Smooth muscle cell (in vitro differentiated cells): ENCODE measurements around the gene SMAD2. TPM values are rescaled to one million over a fixed set of nuclear protein-coding genes. Genes with fewer than 3 reads are reported as not detected.

ENCODE experiments used
- DNase-seq: peaks from one replicate; lab custom pipeline; 2025; ENCODE audit not compliant: unreplicated experiment; lab: John Stamatoyannopoulos, UW
- H2AFZ ChIP-seq: fragments of 200-600 bp; sonication (generic); 2 replicates; pipeline ENCODE4 v1.6.0; 2016; ENCODE audit warnings: antibody characterized with exemption, low read depth, mild to moderate bottlenecking
- H3F3A ChIP-seq: fragments of 200-600 bp; sonication (generic); 2 replicates; pipeline ENCODE4 v1.6.0; 2017; ENCODE audit warnings: antibody characterized with exemption, low read depth
- H3K27ac ChIP-seq: fragments of 200-600 bp; sonication (generic); 2 replicates; pipeline ENCODE4 v1.5.1; 2016; ENCODE audit warnings: low read depth, mild to moderate bottlenecking
- H3K27me3 ChIP-seq: fragments of 200-600 bp; sonication (generic); 2 replicates; pipeline ENCODE4 v1.6.1; 2016; ENCODE audit warnings: low read depth, mild to moderate bottlenecking
- H3K36me3 ChIP-seq: fragments of 200-600 bp; sonication (generic); 2 replicates; pipeline ENCODE4 v1.5.1; 2016; ENCODE audit warnings: low read depth
- H3K4me1 ChIP-seq: fragments of 200-600 bp; sonication (generic); 2 replicates; pipeline ENCODE4 v1.5.1; 2016; ENCODE audit warnings: low read depth
- H3K4me2 ChIP-seq: fragments of 200-600 bp; sonication (generic); 2 replicates; pipeline ENCODE4 v1.6.0; 2016; ENCODE audit warnings: mild to moderate bottlenecking
- H3K4me3 ChIP-seq: fragments of 200-600 bp; sonication (generic); 2 replicates; pipeline ENCODE4 v1.5.1; 2016; ENCODE audit warnings: mild to moderate bottlenecking
- H3K79me2 ChIP-seq: fragments of 200-600 bp; sonication (generic); 2 replicates; pipeline ENCODE4 v1.6.0; 2016; ENCODE audit warnings: low read depth, mild to moderate bottlenecking
- H3K9ac ChIP-seq: fragments of 200-600 bp; sonication (generic); 2 replicates; pipeline ENCODE4 v1.6.0; 2016; ENCODE audit warnings: low read depth
- H3K9me3 ChIP-seq: fragments of 200-600 bp; sonication (generic); replicated peaks from 2 replicates; pipeline ENCODE4 v1.5.1; 2016; ENCODE audit warnings: low read depth
- H4K20me1 ChIP-seq: fragments of 200-600 bp; sonication (generic); 2 replicates; pipeline ENCODE4 v1.6.0; 2016; ENCODE audit warnings: low read depth
- WGBS: methylation state at CpG from one replicate; pipeline ENCODE4 v1.1.7; 2016; ENCODE audit warnings: low lambda C conversion rate; 5-methylcytosine and 5-hydroxymethylcytosine counted together
- polyA plus RNA-seq: library from polyadenylated mRNA; unstranded; fragments of >200 nt; fragmentation: Nextera tagmentation; extraction: Ambion mirVana; gene quantifications from 2 replicates; pipeline ENCODE4 v1.2.1, GENCODE V29; 2016
- total RNA-seq: library from RNA; depleted of rRNA; stranded (reverse); fragments of >200 nt; gene quantifications from 2 replicates; pipeline ENCODE4 v1.2.3, GENCODE V29; 2014
- TF ChIP-seq, protein P1 (sequence below): fragments of 200-600 bp; sonication (generic); IDR thresholded peaks from 2 replicates; pipeline ENCODE4 v1.5.1; 2017; ENCODE audit warnings: borderline replicate concordance, mild to moderate bottlenecking, antibody characterized with exemption; ENCODE audit not compliant: insufficient read depth, poor library complexity, severe bottlenecking

SMAD2 gene
- total and polyA plus RNA-seq, 2 experiments from 2014 or later = 63.8 to 120 TPM

DNA sequence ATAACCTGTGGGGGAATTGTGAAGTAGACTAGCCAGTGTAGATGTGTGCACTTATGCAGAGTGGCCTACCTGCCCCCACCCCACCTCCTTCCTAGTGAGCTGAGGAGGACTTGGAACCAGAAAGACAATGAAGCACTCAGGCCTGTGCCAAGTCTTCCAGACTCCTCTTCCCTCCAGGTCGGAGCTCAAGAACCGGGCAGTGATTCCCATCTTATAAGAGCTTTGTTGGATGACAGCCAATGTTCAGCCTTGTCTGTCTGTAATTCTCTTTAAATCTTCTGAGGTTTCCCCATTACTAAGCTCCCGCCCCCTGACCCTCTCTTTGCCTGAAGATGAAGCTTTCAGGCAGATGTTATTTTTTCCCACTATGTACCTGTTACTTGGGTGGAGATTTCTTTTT, 121.0 kb downstream of the SMAD2 start:
- no peaks in the 10 kb centered on the region for H3K36me3 ChIP-seq
- TF ChIP-seq, protein P1, sequence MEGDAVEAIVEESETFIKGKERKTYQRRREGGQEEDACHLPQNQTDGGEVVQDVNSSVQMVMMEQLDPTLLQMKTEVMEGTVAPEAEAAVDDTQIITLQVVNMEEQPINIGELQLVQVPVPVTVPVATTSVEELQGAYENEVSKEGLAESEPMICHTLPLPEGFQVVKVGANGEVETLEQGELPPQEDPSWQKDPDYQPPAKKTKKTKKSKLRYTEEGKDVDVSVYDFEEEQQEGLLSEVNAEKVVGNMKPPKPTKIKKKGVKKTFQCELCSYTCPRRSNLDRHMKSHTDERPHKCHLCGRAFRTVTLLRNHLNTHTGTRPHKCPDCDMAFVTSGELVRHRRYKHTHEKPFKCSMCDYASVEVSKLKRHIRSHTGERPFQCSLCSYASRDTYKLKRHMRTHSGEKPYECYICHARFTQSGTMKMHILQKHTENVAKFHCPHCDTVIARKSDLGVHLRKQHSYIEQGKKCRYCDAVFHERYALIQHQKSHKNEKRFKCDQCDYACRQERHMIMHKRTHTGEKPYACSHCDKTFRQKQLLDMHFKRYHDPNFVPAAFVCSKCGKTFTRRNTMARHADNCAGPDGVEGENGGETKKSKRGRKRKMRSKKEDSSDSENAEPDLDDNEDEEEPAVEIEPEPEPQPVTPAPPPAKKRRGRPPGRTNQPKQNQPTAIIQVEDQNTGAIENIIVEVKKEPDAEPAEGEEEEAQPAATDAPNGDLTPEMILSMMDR = no peak
- H3K4me3 ChIP-seq = no peak overlapping the region
- H3K79me2 ChIP-seq = no peaks in the 10 kb centered on the region
- no peak overlapping the region for H3K27ac ChIP-seq
- no peaks in the 10 kb centered on the region for H4K20me1 ChIP-seq
- no peaks in the 10 kb centered on the region for H3K27me3 ChIP-seq
- H3F3A ChIP-seq = no peaks in the 10 kb centered on the region
- no peaks in the 10 kb centered on the region for H3K4me1 ChIP-seq
- H3K9ac ChIP-seq = no peak overlapping the region
- no peak overlapping the region for H3K4me2 ChIP-seq
- 96% methylated on average over 3 of the region's 3 CpGs for WGBS
- DNase-seq = no peak
- no peak overlapping the region for H2AFZ ChIP-seq
- H3K9me3 ChIP-seq = no peaks in the 10 kb centered on the region

- Histone ChIP-seq H3F3A (no peaks in the 10 kb centered on the region), H3K9ac (no peak overlapping the region), H3K9me3 (no peaks in the 10 kb centered on the region), H2AFZ (no peak overlapping the region), H3K4me3 (no peak overlapping the region), H3K27ac (no peak overlapping the region), H3K4me1 (no peaks in the 10 kb centered on the region), H3K79me2 (no peaks in the 10 kb centered on the region), H3K36me3 (no peaks in the 10 kb centered on the region), H3K4me2 (no peak overlapping the region), H3K27me3 (no peaks in the 10 kb centered on the region), H4K20me1 (no peaks in the 10 kb centered on the region)
- TF ChIP-seq, protein P1 = no peak
- 95% methylated on average over 6 of the region's 6 CpGs for WGBS
- no peak for DNase-seq
Observed at GRCh38 chr18:47802802-47803201, 127.7 kb downstream of the SMAD2 start.

DNA sequence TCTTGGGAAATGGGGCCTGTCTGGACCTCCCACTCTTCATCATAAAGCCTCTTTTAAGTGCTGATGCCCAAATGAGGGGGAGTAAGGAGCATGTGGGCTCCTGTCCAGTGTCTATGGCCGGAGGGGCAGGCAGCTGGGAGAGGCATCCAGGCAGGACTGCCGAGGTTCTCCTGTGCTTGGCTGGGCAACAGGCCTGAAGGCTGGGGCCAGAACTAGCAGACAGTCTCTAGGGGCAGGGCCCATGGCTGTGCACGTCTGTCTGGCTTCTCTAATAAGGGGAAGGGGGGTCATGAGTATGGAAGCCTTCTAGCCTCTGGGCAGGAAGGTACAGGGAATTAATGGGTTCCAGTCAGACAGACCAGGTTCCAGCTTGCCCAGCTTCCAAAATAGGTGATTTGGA, 128.6 kb downstream of the SMAD2 start:
- H3K27me3 ChIP-seq = no peaks in the 10 kb centered on the region
- no peak overlapping the region for H3K27ac ChIP-seq
- H3K36me3 ChIP-seq = no peaks in the 10 kb centered on the region
- no peak overlapping the region for H2AFZ ChIP-seq
- H4K20me1 ChIP-seq = no peaks in the 10 kb centered on the region
- H3F3A ChIP-seq = no peaks in the 10 kb centered on the region
- H3K9me3 ChIP-seq = no peaks in the 10 kb centered on the region
- WGBS = 77% methylated on average over 3 of the region's 3 CpGs
- H3K9ac ChIP-seq = no peak overlapping the region
- H3K79me2 ChIP-seq = no peaks in the 10 kb centered on the region
- TF ChIP-seq, protein P1 = no peak
- no peak overlapping the region for H3K4me3 ChIP-seq
- DNase-seq = no peak
- H3K4me2 ChIP-seq = no peak overlapping the region
- no peaks in the 10 kb centered on the region for H3K4me1 ChIP-seq

DNA sequence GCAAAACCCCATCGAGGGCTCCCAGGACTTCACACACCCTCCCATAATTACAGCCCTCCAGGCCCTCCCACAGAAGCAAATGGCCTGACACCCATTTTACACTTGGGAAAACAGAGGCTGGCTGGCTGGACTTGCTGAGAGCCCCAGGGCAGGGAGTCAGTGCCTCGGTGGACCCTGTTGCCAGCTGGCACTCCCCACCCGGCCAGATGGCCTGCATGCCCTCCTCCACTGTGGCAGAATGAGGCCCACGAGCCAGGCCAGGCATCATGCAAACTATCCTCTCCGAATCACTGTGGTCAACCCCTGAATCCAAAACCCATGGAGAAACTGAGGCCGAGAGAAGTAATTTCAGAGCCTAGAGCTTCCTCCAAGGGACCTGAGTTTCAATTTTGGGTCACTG, 129.7 kb downstream of the SMAD2 start:
- H3K27ac ChIP-seq = no peak overlapping the region
- DNase-seq = no peak
- no peaks in the 10 kb centered on the region for H3K36me3 ChIP-seq
- H3K9me3 ChIP-seq = no peaks in the 10 kb centered on the region
- TF ChIP-seq, protein P1 = no peak
- H2AFZ ChIP-seq = no peak overlapping the region
- H3F3A ChIP-seq = no peaks in the 10 kb centered on the region
- H3K79me2 ChIP-seq = no peaks in the 10 kb centered on the region
- H3K4me3 ChIP-seq = no peak overlapping the region
- no peaks in the 10 kb centered on the region for H4K20me1 ChIP-seq
- no peak overlapping the region for H3K4me2 ChIP-seq
- WGBS = 90% methylated on average over 6 of the region's 6 CpGs
- H3K4me1 ChIP-seq = no peaks in the 10 kb centered on the region
- H3K27me3 ChIP-seq = no peaks in the 10 kb centered on the region
- H3K9ac ChIP-seq = no peak overlapping the region
